Measurements from ENCODE around the gene ELN. TPM values are rescaled to one million over a fixed set of nuclear protein-coding genes. Genes with fewer than 3 reads are reported as not detected.
A peak's percentile ranks its signal among the peaks of the same experiment; 100 is the strongest.

Gene ELN
- total RNA-seq, 4 donors from 2014 or later, result 4.1 to 427 (median 92.4) TPM

GRCh38 chr7:74000489-74001149, 27.4 kb upstream of the ELN start:
- TF ChIP-seq POLR2A (IDR thresholded peaks at IDR 0.05) (no peak), CTCF (IDR thresholded peaks at IDR 0.05) (no peak)
- Histone ChIP-seq H3K36me3 (no peaks in the 10 kb centered on the region), H3K27me3 (no peaks in the 10 kb centered on the region), H3K27ac (peak overlapping the region; percentile 68 to 87), H3K4me3 (no peak overlapping the region), H3K4me1 (peaks cover 0 to 19% of the 10 kb centered on the region in 2 donors), H3K9me3 (no peaks in the 10 kb centered on the region)
- DNase-seq, result no peak
- intact Hi-C loops (cut with DNase I; ENCODE audit: low total_unique reads), result no loop called here

- Histone ChIP-seq H3K4me3 (no peak overlapping the region), H3K9me3 (no peaks in the 10 kb centered on the region), H3K36me3 (no peaks in the 10 kb centered on the region), H3K27me3 (no peaks in the 10 kb centered on the region), H3K27ac (peak overlapping the region; percentile 68 to 87), H3K4me1 (peaks cover 0 to 19% of the 10 kb centered on the region in 2 donors)
- intact Hi-C loops (cut with DNase I; ENCODE audit: low total_unique reads), result no loop called here
- no peak for TF ChIP-seq CTCF (IDR thresholded peaks at IDR 0.05)
- TF ChIP-seq POLR2A (IDR thresholded peaks at IDR 0.05), result no peak
- no peak for DNase-seq
Measured at GRCh38 chr7:74001150-74001494, 26.9 kb upstream of the ELN start.

- TF ChIP-seq POLR2A (IDR thresholded peaks at IDR 0.05) (no peak), CTCF (IDR thresholded peaks at IDR 0.05) (no peak)
- intact Hi-C loops (cut with DNase I; ENCODE audit: low total_unique reads), result no loop called here
- H3K4me1 ChIP-seq, result peaks cover 0 to 19% of the 10 kb centered on the region in 2 donors
- no peaks in the 10 kb centered on the region for H3K27me3 ChIP-seq
- H3K4me3 ChIP-seq, result no peak overlapping the region
- DNase-seq, result peak; percentile 41 to 58
- H3K27ac ChIP-seq, result peak overlapping the region; percentile 55 to 71
- no peaks in the 10 kb centered on the region for H3K36me3 ChIP-seq
- H3K9me3 ChIP-seq, result no peaks in the 10 kb centered on the region
Measured at GRCh38 chr7:74002474-74003017, 25.4 kb upstream of the ELN start.

GRCh38 chr7:74003621-74004020, 24.4 kb upstream of the ELN start:
- TF ChIP-seq CTCF (IDR thresholded peaks at IDR 0.05), result no peak
- Histone ChIP-seq H3K4me3 (no peak overlapping the region), H3K36me3 (no peaks in the 10 kb centered on the region), H3K27ac (peak overlapping the region in 1 of 2 donors; percentile 71), H3K27me3 (no peaks in the 10 kb centered on the region), H3K9me3 (no peaks in the 10 kb centered on the region), H3K4me1 (peaks cover 0 to 17% of the 10 kb centered on the region in 2 donors)
- DNase-seq, result no peak
- intact Hi-C loops (cut with DNase I; ENCODE audit: low total_unique reads), result no loop called here

- Histone ChIP-seq H3K27me3 (no peaks in the 10 kb centered on the region), H3K27ac (no peak overlapping the region), H3K36me3 (no peaks in the 10 kb centered on the region), H3K4me3 (no peak overlapping the region), H3K9me3 (no peaks in the 10 kb centered on the region), H3K4me1 (peaks cover 0 to 3% of the 10 kb centered on the region in 2 donors)
- TF ChIP-seq CTCF (IDR thresholded peaks at IDR 0.05) (no peak), POLR2A (IDR thresholded peaks at IDR 0.05) (no peak)
- intact Hi-C loops (cut with DNase I; ENCODE audit: low total_unique reads), result no loop called here
- no peak for DNase-seq
Measured at GRCh38 chr7:74006032-74006431, 21.9 kb upstream of the ELN start.
